Measurements from ENCODE around the gene DCHS1. TPM values are rescaled to one million over a fixed set of nuclear protein-coding genes. Genes with fewer than 3 reads are reported as not detected.

DCHS1 gene
- total RNA-seq, 1 donor, result 3.8 TPM

DNA sequence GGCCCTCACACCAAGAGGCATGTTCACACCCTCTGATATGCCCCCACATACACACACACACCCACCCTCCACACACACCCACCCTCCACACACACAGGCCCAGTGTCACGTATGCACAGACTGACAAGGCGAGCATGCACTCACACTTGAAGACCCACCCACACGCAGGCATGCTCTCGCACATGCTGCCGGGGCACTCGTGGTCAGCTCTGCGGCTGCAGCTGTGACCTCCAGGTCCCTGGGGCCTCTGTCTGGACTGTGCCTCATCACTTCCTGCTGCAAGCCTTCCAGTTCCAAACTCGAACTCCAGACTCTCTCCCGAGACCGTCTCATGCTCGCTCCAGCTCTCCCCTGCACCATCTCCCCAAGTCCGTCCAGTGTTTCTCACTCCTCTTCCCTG is 9.5 kb downstream of the DCHS1 start:
- H3K27me3 ChIP-seq (ENCODE audit: insufficient read depth, low read length), result no peaks in the 10 kb centered on the region
- no peaks in the 10 kb centered on the region for H3K9me3 ChIP-seq (ENCODE audit: low read depth, low read length)
- H3K4me1 ChIP-seq (ENCODE audit: insufficient read depth, low read length), result peaks cover 41% of the 10 kb centered on the region
- H3K4me3 ChIP-seq (ENCODE audit: low read length), result no peak overlapping the region

DNA sequence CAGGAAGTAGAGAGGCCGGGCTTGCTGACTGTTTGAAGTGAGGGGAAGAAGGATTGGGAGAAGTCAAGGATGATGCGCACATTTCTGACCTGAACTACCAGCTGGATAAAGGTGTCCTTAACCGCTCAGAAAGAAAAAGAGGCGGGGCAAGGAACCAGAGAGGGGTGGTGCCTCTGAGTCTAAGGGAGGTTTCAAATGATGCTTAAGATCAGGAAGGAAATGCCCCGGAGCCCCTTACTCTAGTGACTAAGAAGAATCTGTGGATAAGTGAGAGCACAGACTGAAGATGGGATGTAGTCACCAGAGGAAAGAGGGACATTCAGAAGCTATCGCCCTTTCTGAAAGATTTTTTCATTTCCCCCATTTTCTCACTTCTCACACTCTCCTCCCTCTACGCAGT is 12.7 kb downstream of the DCHS1 start:
- H3K4me1 ChIP-seq (ENCODE audit: insufficient read depth, low read length), result peaks cover 30% of the 10 kb centered on the region

DNA sequence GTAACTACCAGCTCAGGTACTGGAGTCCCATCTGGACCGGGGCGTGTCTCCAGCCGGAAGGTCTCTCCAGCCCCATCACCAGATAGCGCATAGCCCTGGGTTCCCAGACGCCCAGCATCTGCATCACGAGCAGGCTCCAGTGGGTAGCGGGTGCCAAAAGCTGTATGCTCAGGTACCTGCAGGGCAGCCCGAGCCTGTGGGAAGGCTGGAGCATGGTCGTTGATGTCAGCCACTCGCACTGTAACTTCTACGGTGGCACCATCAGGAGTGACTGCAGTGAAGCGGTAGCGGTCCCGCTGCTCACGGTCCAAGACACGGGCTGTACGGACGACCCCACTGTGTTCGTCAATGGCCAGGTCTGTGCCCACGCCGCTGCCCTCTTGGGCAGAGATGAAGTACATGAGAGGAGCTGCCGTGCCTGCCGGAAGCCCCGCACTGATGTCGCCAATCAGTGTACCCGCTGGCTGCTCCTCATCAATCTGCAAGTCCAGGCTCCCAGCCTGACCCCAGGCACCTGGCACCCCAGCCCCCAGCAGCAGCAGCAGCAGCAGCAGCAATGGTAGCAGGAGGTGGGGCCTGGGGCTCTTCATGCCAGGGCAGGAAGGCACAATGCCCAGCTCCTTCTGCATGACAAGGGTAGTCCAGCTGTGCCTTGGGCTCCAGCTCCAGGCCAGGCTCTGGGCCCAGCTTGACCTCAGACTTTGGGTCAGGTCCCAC is 14.5 kb downstream of the DCHS1 start:
- Histone ChIP-seq H3K4me1 (ENCODE audit: insufficient read depth, low read length) (peaks cover 20% of the 10 kb centered on the region), H3K4me3 (ENCODE audit: low read length) (no peak overlapping the region), H3K27me3 (ENCODE audit: insufficient read depth, low read length) (no peaks in the 10 kb centered on the region), H3K9me3 (ENCODE audit: low read depth, low read length) (no peaks in the 10 kb centered on the region)

More for the DNA sequence above, 12.7 kb downstream of the DCHS1 start:
- H3K27me3 ChIP-seq (ENCODE audit: insufficient read depth, low read length), result no peaks in the 10 kb centered on the region
- H3K4me3 ChIP-seq (ENCODE audit: low read length), result no peak overlapping the region
- no peaks in the 10 kb centered on the region for H3K9me3 ChIP-seq (ENCODE audit: low read depth, low read length)

DNA sequence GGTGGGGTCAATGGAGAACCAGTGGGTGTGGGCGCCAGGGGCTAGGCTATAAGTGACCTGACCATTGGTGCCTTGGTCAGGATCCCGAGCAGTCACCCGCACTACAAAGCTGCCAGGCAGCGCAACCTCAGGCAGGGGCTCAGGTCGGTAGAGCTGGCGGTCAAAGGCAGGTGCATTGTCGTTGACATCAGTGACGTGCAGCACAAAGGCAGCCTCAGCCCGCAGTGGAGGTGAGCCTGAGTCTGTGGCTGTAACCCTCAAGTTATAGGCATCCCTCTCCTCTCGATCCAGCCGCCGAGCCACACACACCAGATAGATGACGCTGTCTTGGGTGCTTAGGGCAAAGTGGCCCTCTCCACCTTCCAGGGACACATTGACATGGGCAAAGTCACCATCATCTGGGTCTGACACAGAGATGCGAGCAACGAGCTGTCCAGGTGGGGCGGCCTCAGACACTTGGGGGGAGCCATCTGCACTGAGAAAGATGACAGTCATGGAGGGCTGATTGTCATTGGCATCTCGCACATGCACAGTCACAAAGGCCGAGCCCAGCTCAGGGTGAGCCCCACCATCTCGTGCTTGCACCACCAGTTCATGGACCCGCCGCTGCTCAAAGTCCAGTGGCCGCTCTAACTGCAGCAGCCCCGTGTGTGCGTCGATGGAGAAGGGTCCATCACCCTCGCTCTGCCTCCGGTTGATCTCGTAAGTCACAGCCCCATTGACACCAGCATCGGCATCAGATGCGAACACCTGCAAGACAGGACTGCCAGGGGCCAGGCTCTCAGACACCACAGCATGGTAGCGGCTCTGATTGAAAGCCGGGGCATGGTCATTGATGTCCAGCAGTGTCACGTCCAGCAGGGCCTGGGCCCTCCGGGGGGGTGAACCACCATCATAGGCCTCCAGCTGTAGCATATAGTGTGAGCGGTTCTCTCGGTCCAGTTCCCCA is 15.3 kb downstream of the DCHS1 start:
- Histone ChIP-seq H3K4me1 (ENCODE audit: insufficient read depth, low read length) (peaks cover 20% of the 10 kb centered on the region), H3K27me3 (ENCODE audit: insufficient read depth, low read length) (no peaks in the 10 kb centered on the region), H3K4me3 (ENCODE audit: low read length) (no peak overlapping the region), H3K9me3 (ENCODE audit: low read depth, low read length) (no peaks in the 10 kb centered on the region)

DNA sequence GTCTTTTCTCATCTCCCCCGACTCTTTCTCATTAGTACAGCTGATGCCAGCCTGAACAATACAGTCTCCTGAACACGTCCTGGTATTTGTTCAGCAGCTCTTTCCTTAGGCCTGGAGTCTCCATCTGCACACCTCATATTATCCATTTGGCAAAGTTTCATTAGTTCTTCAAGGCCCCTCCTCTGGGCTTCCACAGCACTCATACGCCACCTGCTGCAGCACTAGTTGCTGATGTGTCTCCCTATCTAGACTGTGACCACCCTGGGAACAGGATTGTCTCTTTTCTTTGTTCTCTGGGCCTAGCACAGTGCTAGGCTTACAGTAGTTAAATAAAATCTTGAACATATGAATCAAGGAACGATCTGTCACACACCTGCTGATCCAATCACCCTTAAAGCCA is 17.2 kb downstream of the DCHS1 start:
- H3K4me3 ChIP-seq (ENCODE audit: low read length), result no peak overlapping the region
- H3K4me1 ChIP-seq (ENCODE audit: insufficient read depth, low read length), result peaks cover 23% of the 10 kb centered on the region
- no peaks in the 10 kb centered on the region for H3K9me3 ChIP-seq (ENCODE audit: low read depth, low read length)
- H3K27me3 ChIP-seq (ENCODE audit: insufficient read depth, low read length), result no peaks in the 10 kb centered on the region

DNA sequence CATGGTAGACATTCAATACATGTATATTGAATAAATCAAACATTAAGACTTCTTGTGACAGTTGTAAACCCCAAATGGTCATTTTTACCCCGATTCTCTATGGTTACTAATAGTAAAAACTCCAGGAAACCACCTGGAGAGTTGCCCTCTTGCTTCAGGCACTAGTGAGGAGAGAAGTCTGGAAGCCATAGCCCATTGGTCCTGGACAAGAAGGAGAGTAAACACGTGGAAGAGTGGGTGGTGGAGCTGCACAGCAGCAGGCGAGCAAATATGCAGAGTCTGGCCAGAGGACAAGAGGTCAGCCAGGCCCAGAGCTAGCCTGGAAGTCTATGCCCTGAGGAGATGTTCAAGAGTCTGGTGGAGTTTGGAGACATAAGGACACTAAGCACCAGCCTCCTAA is 17.7 kb downstream of the DCHS1 start:
- Histone ChIP-seq H3K4me3 (ENCODE audit: low read length) (no peak overlapping the region), H3K27me3 (ENCODE audit: insufficient read depth, low read length) (no peaks in the 10 kb centered on the region), H3K4me1 (ENCODE audit: insufficient read depth, low read length) (peaks cover 23% of the 10 kb centered on the region), H3K9me3 (ENCODE audit: low read depth, low read length) (no peaks in the 10 kb centered on the region)

DNA sequence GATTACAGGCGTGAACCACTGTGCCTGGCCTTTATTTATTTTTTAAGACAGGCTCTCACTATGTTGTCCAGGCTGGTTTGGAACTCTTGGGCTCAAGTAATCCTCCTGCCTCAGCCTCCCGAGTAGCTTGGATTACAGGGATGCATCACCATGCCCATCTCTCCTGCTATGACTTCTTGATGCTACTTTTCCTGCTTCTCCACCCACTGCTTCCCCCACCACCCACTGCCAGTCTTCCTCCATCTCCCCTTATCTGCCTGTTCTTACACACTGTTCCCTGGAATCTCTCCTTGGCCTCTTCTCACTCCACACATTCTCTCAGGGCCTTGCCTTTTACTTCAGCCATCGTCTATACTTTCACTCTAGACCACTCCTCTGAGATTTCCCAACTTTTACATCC is 19.1 kb downstream of the DCHS1 start:
- H3K4me1 ChIP-seq (ENCODE audit: insufficient read depth, low read length), result peaks cover 23% of the 10 kb centered on the region
- H3K4me3 ChIP-seq (ENCODE audit: low read length), result no peak overlapping the region
- H3K27me3 ChIP-seq (ENCODE audit: insufficient read depth, low read length), result no peaks in the 10 kb centered on the region
- no peaks in the 10 kb centered on the region for H3K9me3 ChIP-seq (ENCODE audit: low read depth, low read length)

DNA sequence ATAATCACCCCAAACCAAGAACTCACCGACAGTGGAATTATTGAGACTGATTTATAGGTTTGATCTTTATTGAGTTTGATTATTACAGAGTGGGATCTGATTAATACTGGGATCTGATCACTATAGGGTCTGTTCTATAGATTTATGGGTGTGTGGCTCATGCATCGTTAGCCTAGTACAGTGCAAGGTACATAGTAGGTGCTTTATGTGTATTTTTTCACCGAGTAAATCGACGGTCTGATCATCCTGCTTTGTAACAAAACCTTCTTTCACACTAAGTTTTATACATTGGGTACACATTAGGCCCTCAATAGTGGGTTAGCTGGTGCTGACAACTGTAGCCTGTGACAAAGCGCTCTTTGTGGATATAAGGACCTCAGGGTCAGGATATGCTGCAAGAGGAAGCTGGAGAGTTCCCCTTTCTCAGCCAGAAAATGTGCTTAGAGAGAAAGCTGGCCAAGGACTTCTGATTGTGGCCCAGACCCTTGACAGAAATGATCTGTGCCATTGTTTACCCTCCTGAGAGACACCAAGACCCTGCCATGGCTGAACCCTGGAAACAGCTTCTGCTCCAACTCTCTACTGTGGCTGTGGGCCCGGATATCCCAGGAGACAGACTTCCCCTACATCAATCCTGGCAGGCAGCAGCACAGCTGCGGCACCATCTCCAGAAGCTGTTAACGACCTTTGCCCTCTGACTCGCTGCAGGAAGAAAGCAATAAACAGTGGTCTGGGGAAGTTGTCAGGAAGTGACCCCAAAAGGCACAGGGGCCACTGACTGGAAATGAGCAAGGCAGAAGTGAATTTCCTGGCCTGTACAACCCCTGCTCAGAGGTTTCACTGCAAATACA is 20.3 kb downstream of the DCHS1 start:
- Histone ChIP-seq H3K27me3 (ENCODE audit: insufficient read depth, low read length) (no peaks in the 10 kb centered on the region), H3K4me1 (ENCODE audit: insufficient read depth, low read length) (peaks cover 23% of the 10 kb centered on the region), H3K4me3 (ENCODE audit: low read length) (no peak overlapping the region), H3K9me3 (ENCODE audit: low read depth, low read length) (no peaks in the 10 kb centered on the region)

DNA sequence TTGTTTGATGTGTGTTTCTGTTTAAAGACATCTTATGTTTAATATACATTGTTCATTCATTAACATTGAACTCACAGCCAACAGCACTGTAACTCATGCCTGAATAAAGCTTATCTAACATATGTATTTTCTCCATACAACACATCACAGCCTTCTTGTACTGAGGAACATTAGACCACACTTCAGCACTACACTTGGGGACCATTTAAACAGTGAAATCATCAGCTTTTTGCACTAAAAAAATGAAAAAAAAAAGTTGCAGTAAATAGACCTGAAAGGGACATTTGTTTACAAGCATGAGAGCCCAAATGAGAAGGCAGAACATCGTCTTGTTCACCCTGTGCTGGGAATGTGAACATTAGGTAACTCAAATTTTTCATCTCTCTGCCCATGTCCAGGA is 21.1 kb downstream of the DCHS1 start:
- Histone ChIP-seq H3K9me3 (ENCODE audit: low read depth, low read length) (no peaks in the 10 kb centered on the region), H3K27me3 (ENCODE audit: insufficient read depth, low read length) (no peaks in the 10 kb centered on the region), H3K4me3 (ENCODE audit: low read length) (no peak overlapping the region), H3K4me1 (ENCODE audit: insufficient read depth, low read length) (peaks cover 23% of the 10 kb centered on the region)

DNA sequence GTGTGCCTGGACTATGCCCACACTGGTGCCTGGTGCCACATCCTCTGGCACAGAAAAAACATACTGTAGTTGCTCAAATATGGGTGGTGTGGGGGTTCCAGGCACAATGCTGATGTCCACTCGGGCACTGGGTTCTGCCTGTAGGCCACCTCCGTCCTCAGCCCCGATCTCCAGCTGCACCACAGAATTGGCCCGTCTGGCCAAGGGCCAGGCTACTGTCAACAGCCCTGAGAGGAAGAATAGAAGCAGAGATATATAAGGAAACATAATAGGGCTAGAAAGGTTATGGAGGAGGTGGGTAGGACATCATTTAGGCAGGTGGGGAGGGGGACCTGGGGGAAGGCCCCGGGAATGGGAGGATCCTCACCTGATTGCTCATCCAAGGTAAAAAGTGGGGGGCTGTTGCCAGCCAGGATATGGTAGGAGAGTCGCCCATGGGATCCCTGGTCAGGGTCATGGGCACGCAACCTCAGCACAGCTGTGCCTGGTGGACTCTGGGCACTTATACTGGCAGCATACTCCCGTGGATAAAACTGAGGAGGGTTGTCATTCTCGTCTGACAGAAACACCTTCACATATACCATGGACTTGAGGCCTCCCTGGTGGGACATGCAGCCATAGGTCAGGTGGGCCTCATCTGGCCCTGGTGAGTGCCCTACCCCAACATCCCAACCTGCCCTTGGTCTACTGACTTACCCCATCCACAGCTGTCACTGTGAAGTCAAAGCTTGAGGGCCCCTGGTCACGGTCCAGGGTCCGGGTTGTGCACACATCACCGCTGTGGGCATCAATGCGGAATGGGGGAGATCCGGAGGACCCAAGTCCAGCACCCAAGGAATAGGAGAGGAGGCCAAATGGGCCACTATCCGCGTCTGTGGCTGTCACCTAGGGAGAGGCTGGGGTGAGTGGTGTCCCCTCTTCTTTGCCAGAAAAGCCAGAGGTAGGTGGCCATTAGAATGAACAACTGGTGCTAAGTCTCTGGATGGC is 21.9 kb downstream of the DCHS1 start:
- H3K4me3 ChIP-seq (ENCODE audit: low read length), result no peak overlapping the region
- H3K4me1 ChIP-seq (ENCODE audit: insufficient read depth, low read length), result peaks cover 23% of the 10 kb centered on the region
- H3K27me3 ChIP-seq (ENCODE audit: insufficient read depth, low read length), result no peaks in the 10 kb centered on the region
- no peaks in the 10 kb centered on the region for H3K9me3 ChIP-seq (ENCODE audit: low read depth, low read length)

DNA sequence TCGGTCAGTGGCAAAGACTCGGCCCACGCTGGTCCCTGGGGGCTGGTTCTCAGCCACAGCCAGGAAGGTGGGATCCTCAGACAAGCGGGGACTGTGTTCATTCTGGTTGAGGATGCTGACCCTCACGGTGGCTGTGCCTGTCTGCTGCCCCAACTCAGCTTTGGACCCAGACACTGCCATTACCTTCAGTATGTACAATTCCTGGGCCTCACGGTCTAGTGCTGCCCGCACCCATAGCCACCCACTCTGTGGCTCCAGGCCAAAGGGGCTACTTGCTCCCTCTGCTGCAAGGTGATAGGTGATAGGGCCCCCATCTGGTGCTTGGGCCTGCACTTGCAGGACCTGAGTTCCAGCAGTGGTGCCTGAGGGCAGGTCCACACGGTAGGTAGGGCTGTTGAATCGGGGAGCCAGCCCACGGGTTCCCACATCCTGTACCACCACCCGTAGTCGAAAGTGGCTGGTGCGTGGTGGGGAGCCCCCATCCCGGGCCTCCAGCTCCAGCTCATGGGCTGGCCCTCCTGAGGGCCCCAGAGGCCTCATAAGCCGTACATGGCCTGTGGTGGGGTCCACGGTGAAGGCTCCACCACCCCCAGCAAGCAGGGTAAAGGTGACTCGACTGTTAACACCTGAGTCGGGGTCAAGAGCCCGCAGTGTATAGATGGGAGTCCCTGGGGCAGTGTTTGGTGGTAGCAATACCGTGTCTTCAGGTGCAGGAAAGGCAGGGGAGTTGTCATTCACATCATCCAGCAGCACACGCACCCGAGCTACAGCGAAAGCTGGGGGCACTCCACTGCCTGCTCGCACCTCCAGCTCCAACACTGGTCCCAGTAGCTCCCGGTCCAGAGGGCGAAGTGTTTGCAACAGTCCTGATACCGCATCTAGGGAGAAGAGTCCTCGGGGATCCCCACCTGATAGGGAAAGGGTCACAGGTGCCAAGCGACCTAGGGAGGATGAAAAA is 23.2 kb downstream of the DCHS1 start:
- H3K27me3 ChIP-seq (ENCODE audit: insufficient read depth, low read length), result no peaks in the 10 kb centered on the region
- no peaks in the 10 kb centered on the region for H3K9me3 ChIP-seq (ENCODE audit: low read depth, low read length)
- no peak overlapping the region for H3K4me3 ChIP-seq (ENCODE audit: low read length)
- peaks cover 26% of the 10 kb centered on the region for H3K4me1 ChIP-seq (ENCODE audit: insufficient read depth, low read length)

GRCh38 chr11:6631361-6631890 is 24.2 kb downstream of the DCHS1 start:
- Histone ChIP-seq H3K4me1 (ENCODE audit: insufficient read depth, low read length) (peaks cover 27% of the 10 kb centered on the region), H3K4me3 (ENCODE audit: low read length) (no peak overlapping the region), H3K9me3 (ENCODE audit: low read depth, low read length) (no peaks in the 10 kb centered on the region), H3K27me3 (ENCODE audit: insufficient read depth, low read length) (no peaks in the 10 kb centered on the region)

Data from mononuclear cell (primary cell).